Small intestine (tissue), 7 donors: ENCODE results near the gene CNOT4. TPM values are rescaled to one million over a fixed set of nuclear protein-coding genes. Genes with fewer than 3 reads are reported as not detected.

ENCODE experiments used
- DNase-seq, 2 donors: peaks; one replicate each; pipeline versions ENCODE4 v3.0.0 to v3.0.0-alpha.2; 2013
- FAIRE-seq: peaks from 2 replicates; lab custom pipeline; 2012; peaks lifted over from hg19 to GRCh38; lab: Jason Lieb, UNC
- H3K27ac ChIP-seq, 3 donors: one replicate each; pipeline ENCODE4 v1.5.1; 2013; ENCODE audit warnings: low read length in 2 of 3, mild to moderate bottlenecking in 2 of 3, control low read depth in 1 of 3, inconsistent platforms in 1 of 3, low read depth in 1 of 3, moderate library complexity in 1 of 3
- H3K27me3 ChIP-seq, 3 donors: one replicate each; pipeline ENCODE4 v1.6.1; 2013; ENCODE audit warnings: low read length in 3 of 3, inconsistent platforms in 1 of 3; ENCODE audit not compliant: control insufficient read depth in 3 of 3, insufficient read depth in 3 of 3
- H3K36me3 ChIP-seq, 3 donors: one replicate each; pipeline ENCODE4 v1.6.1; 2013; ENCODE audit warnings: low read length in 3 of 3, inconsistent platforms in 1 of 3, low read depth in 1 of 3, mild to moderate bottlenecking in 1 of 3, moderate library complexity in 1 of 3; ENCODE audit not compliant: control insufficient read depth in 3 of 3, insufficient read depth in 2 of 3
- H3K4me1 ChIP-seq, 3 donors: one replicate each; pipeline ENCODE4 v1.6.1; 2013; ENCODE audit warnings: low read length in 2 of 3, inconsistent platforms in 1 of 3, low read depth in 1 of 3, mild to moderate bottlenecking in 1 of 3, moderate library complexity in 1 of 3; ENCODE audit not compliant: control insufficient read depth in 3 of 3, insufficient read depth in 2 of 3
- H3K4me3 ChIP-seq, 3 donors: one replicate each; pipeline ENCODE4 v1.5.1; 2013; ENCODE audit warnings: low read length in 3 of 3, control low read depth in 1 of 3, inconsistent platforms in 1 of 3, low read depth in 1 of 3, mild to moderate bottlenecking in 1 of 3, moderate library complexity in 1 of 3
- H3K9me3 ChIP-seq, 2 donors: one replicate each; pipeline ENCODE4 v1.6.1; 2013; ENCODE audit warnings: low read depth in 1 of 2, low read length in 1 of 2; ENCODE audit not compliant: control insufficient read depth in 2 of 2, insufficient read depth in 1 of 2
- WGBS, 3 donors: extraction: QIAGEN DNeasy Blood & Tissue Kit; methylation state at CpG; one replicate each; pipeline ENCODE4 v1.1.7; 2013; 5-methylcytosine and 5-hydroxymethylcytosine counted together
- polyA plus RNA-seq, 4 donors: library from polyadenylated mRNA; stranded (reverse) in 3 of 4; unstranded in 1 of 4; fragments of 200-250 nt in 3 of 4; fragments of 120-200 nt in 1 of 4; gene quantifications; one replicate each; pipeline versions ENCODE4 v1.2.1 to v1.2.3, GENCODE V29; 2013
- donor health status: healthy with polysubstance abuse.
- donor health status: control.
- donor health status: control.
- donor health status: Bipolar disorder and iron deficiency.
- donor health status: healthy.

Gene CNOT4
- polyA plus RNA-seq, 4 donors: 5.1 to 19.3 (median 6.2) TPM

DNA sequence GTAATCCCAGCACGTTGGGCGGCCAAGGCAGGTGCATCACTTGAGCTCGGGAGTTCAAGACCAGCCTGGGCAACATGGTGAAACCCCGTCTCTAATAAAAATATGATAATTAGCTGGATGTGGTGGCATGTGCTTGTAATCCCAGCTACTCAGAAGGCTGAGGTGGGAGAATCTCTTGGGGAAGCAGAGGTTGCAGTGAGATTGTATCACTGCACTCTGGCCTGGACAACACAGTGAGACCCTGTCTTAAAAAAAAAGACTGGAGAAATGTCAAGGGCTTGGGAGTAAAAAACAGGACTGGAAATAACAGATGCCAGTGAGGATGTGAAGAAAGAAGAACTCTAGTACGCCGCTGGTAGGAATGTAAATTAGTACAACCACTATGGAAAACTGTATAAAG lies 31.1 kb upstream of the CNOT4 start:
- no peaks in the 10 kb centered on the region for H3K27me3 ChIP-seq
- H3K9me3 ChIP-seq: no peaks in the 10 kb centered on the region
- no peaks in the 10 kb centered on the region for H3K4me1 ChIP-seq
- FAIRE-seq: no peak
- H3K4me3 ChIP-seq: no peak overlapping the region
- 94 to 97% (median 94%) methylated on average over 6 of the region's 6 CpGs for WGBS, 3 donors
- DNase-seq: no peak
- H3K36me3 ChIP-seq: no peaks in the 10 kb centered on the region
- H3K27ac ChIP-seq: no peak overlapping the region

DNA sequence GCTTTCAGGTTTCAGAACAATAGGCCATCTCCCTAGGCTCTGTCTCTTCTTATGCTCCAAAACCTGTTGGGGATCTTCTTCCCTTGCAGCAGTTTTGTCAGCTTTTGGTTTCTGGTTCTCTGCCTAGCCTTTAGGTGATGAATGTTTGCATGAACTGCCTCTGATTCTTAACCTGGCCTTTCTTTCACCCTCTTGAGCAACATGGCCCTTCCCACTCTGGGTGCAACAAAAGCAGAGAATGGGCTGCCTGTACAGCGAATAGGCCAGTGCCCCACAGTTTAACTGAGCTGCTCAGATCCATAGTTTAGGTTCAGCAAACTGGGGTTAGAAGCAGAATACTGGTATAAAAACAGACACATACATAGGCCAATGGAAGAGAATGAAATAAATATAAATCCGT lies 29.7 kb upstream of the CNOT4 start:
- H3K9me3 ChIP-seq: no peaks in the 10 kb centered on the region
- FAIRE-seq (no peak), DNase-seq (no peak)
- H3K4me1 ChIP-seq: no peaks in the 10 kb centered on the region
- H3K27me3 ChIP-seq: no peaks in the 10 kb centered on the region
- WGBS, 3 donors: 84 to 93% (median 85%) methylated on average over 2 of the region's 2 CpGs
- H3K27ac ChIP-seq: no peak overlapping the region
- no peaks in the 10 kb centered on the region for H3K36me3 ChIP-seq
- no peak overlapping the region for H3K4me3 ChIP-seq

GRCh38 chr7:135538376-135538775 lies 28.5 kb upstream of the CNOT4 start:
- Histone ChIP-seq H3K4me1 (no peaks in the 10 kb centered on the region), H3K4me3 (no peak overlapping the region), H3K9me3 (no peaks in the 10 kb centered on the region), H3K27me3 (no peaks in the 10 kb centered on the region), H3K27ac (no peak overlapping the region), H3K36me3 (no peaks in the 10 kb centered on the region)
- no peak for DNase-seq
- 47 to 65% (median 64%) methylated on average over 3 of the region's 3 CpGs for WGBS, 3 donors
- FAIRE-seq: no peak

DNA sequence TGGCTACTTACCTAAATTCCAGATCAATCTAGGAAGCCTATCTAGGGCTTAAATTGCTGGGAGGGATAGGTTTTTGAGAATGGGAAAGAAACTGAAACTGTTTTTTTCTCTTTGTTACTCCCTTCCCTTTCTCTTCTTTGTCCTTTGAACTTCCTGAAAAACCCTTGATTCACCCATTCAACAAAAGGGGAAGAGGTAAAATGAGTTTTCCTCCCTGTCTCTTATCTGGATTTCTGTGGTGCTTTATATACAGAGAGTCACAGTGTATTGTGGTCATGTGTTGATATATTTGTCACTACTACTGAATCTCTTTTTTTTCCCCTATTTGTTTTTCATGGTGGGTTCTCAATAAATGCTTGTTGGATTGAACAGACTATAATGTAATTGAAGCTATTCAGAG lies 28.0 kb upstream of the CNOT4 start:
- H3K36me3 ChIP-seq: no peaks in the 10 kb centered on the region
- no peaks in the 10 kb centered on the region for H3K4me1 ChIP-seq
- H3K9me3 ChIP-seq: no peaks in the 10 kb centered on the region
- H3K4me3 ChIP-seq: no peak overlapping the region
- no peak overlapping the region for H3K27ac ChIP-seq
- no peaks in the 10 kb centered on the region for H3K27me3 ChIP-seq
- peak; percentile 15 to 29 for DNase-seq
- FAIRE-seq: no peak

GRCh38 chr7:135537453-135537852 lies 27.6 kb upstream of the CNOT4 start:
- 83 to 91% (median 89%) methylated on average over 1 of the region's 1 CpG for WGBS, 3 donors
- Histone ChIP-seq H3K27me3 (no peaks in the 10 kb centered on the region), H3K9me3 (no peaks in the 10 kb centered on the region), H3K4me1 (no peaks in the 10 kb centered on the region), H3K36me3 (no peaks in the 10 kb centered on the region), H3K27ac (no peak overlapping the region), H3K4me3 (no peak overlapping the region)
- DNase-seq (no peak), FAIRE-seq (no peak)

GRCh38 chr7:135536150-135536549 lies 26.2 kb upstream of the CNOT4 start:
- Histone ChIP-seq H3K9me3 (no peaks in the 10 kb centered on the region), H3K4me3 (no peak overlapping the region), H3K27ac (no peak overlapping the region), H3K4me1 (no peaks in the 10 kb centered on the region), H3K36me3 (no peaks in the 10 kb centered on the region), H3K27me3 (no peaks in the 10 kb centered on the region)
- 57 to 62% (median 60%) methylated on average over 7 of the region's 7 CpGs for WGBS, 3 donors
- FAIRE-seq (no peak), DNase-seq (peak in 1 of 2 donors; percentile 6)

- H3K4me1 ChIP-seq: no peaks in the 10 kb centered on the region
- H3K4me3 ChIP-seq: no peak overlapping the region
- FAIRE-seq: no peak
These were observed 17.1 kb upstream of the CNOT4 start for GRCh38 chr7:135527025-135527424.

DNA sequence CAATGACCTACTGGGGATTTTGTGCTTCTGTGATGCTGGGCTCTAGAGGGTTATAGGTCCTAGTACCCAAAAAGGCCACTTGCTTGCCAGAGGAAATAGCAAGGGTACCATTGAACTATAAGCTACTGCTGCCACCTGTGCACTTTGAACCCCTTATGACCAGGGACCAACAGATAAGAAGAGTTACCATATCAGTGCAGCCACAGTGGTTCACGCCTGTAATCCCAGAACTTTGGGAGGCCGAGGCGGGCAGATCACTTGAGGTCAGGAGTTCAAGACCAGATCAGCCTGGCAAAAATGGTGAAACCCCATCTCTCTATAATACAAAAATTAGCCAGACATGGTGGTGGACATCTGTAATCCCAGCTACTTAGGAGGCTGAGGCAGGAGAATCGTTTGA lies 15.5 kb upstream of the CNOT4 start:
- H3K9me3 ChIP-seq: peaks cover 0 to 2% of the 10 kb centered on the region in 2 donors
- H3K4me1 ChIP-seq: no peaks in the 10 kb centered on the region
- no peak overlapping the region for H3K4me3 ChIP-seq
- DNase-seq (peak in 1 of 2 donors; percentile 21), FAIRE-seq (no peak)
- no peaks in the 10 kb centered on the region for H3K36me3 ChIP-seq
- H3K27ac ChIP-seq: no peak overlapping the region
- H3K27me3 ChIP-seq: no peaks in the 10 kb centered on the region
- 44 to 75% (median 53%) methylated on average over 4 of the region's 4 CpGs for WGBS, 3 donors

More at GRCh38 chr7:135527025-135527424, 17.1 kb upstream of the CNOT4 start:
- WGBS, 3 donors: 72 to 88% (median 87%) methylated on average over 3 of the region's 3 CpGs
- Histone ChIP-seq H3K36me3 (no peaks in the 10 kb centered on the region), H3K27ac (no peak overlapping the region), H3K27me3 (no peaks in the 10 kb centered on the region), H3K9me3 (peaks cover 0 to 2% of the 10 kb centered on the region in 2 donors)
- DNase-seq: no peak

GRCh38 chr7:135523146-135523545 lies 13.2 kb upstream of the CNOT4 start:
- H3K36me3 ChIP-seq: no peaks in the 10 kb centered on the region
- no peak overlapping the region for H3K27ac ChIP-seq
- H3K9me3 ChIP-seq: no peaks in the 10 kb centered on the region
- WGBS, 3 donors: 87 to 96% (median 95%) methylated on average over 1 of the region's 1 CpG
- H3K27me3 ChIP-seq: no peaks in the 10 kb centered on the region
- H3K4me3 ChIP-seq: no peak overlapping the region
- FAIRE-seq: no peak
- no peaks in the 10 kb centered on the region for H3K4me1 ChIP-seq
- no peak for DNase-seq
